HEK293T (cell line): ENCODE results near the gene CEP192.
"Not testable (repeated sequence)": the region's sequence is repeated elsewhere in the genome, so short reads cannot be mapped to it uniquely, and the experiment has no call there.

Experiments used
- CTCF ChIA-PET: fragments of 350-600 bp; formaldehyde crosslinking; extraction: SDS; loops from one replicate; lab custom pipeline; 2021; ENCODE audit warnings: antibody characterized with exemption, inconsistent platforms; lab: Yijun Ruan, JAX
- POLR2A ChIA-PET: fragments of 350-600 bp; formaldehyde crosslinking; extraction: SDS; loops from one replicate; lab custom pipeline; 2020; ENCODE audit warnings: antibody characterized with exemption, inconsistent platforms; lab: Yijun Ruan, JAX
- DNase-seq: peaks from one replicate; pipeline ENCODE4 v3.0.0; 2012; ENCODE audit warnings: mixed read lengths; ENCODE audit errors: extremely low spot score
- ARNT ChIP-seq: fragments of 450-650 bp; IDR thresholded peaks from 2 replicates; pipeline ENCODE4 v1.6.1; 2017; ENCODE audit warnings: mild to moderate bottlenecking
- BHLHE40 ChIP-seq: fragments of 450-650 bp; IDR thresholded peaks from 2 replicates; pipeline ENCODE4 v1.6.1; 2016; ENCODE audit warnings: mild to moderate bottlenecking, moderate library complexity, borderline replicate concordance
- CTBP1 ChIP-seq: fragments of 450-650 bp; IDR thresholded peaks from 2 replicates; pipeline ENCODE4 v1.6.1; 2016; ENCODE audit warnings: borderline replicate concordance
- ELF4 ChIP-seq: fragments of 450-650 bp; IDR thresholded peaks from 2 replicates; pipeline ENCODE4 v1.6.1; 2017; ENCODE audit warnings: antibody characterized with exemption
- FOXA1 ChIP-seq: fragments of 450-650 bp; IDR thresholded peaks from 2 replicates; pipeline ENCODE4 v1.6.1; 2016; ENCODE audit warnings: mild to moderate bottlenecking
- FOXK2 ChIP-seq: fragments of 450-650 bp; IDR thresholded peaks from 2 replicates; pipeline ENCODE4 v1.6.1; 2016; ENCODE audit warnings: mild to moderate bottlenecking
- FOXM1 ChIP-seq: fragments of 450-650 bp; IDR thresholded peaks from 2 replicates; pipeline ENCODE4 v1.6.1; 2017; ENCODE audit warnings: mild to moderate bottlenecking, borderline replicate concordance
- HDGF ChIP-seq: fragments of 450-650 bp; IDR thresholded peaks from 2 replicates; pipeline ENCODE4 v1.6.1; 2017; ENCODE audit warnings: antibody characterized with exemption, borderline replicate concordance
- L3MBTL2 ChIP-seq: fragments of 450-650 bp; conservative IDR thresholded peaks from 2 replicates; pipeline ENCODE4 v1.6.1; 2016; ENCODE audit warnings: mild to moderate bottlenecking
- LEF1 ChIP-seq: fragments of 450-650 bp; IDR thresholded peaks from 2 replicates; pipeline ENCODE4 v1.6.1; 2017; ENCODE audit warnings: mild to moderate bottlenecking, borderline replicate concordance
- NFRKB ChIP-seq: fragments of 450-650 bp; IDR thresholded peaks from 2 replicates; pipeline ENCODE4 v1.6.1; 2016; ENCODE audit warnings: mild to moderate bottlenecking, moderate library complexity
- PKNOX1 ChIP-seq: fragments of 450-650 bp; IDR thresholded peaks from 2 replicates; pipeline ENCODE4 v1.6.1; 2016
- SP1 ChIP-seq: fragments of 450-650 bp; IDR thresholded peaks from 2 replicates; pipeline ENCODE4 v1.6.1; 2017
- SUZ12 ChIP-seq: fragments of 450-650 bp; IDR thresholded peaks from 2 replicates; pipeline ENCODE4 v1.6.1; 2016; ENCODE audit warnings: mild to moderate bottlenecking
- TARDBP ChIP-seq: fragments of 450-650 bp; IDR thresholded peaks from 2 replicates; pipeline ENCODE4 v1.6.1; 2016
- ZNF384 ChIP-seq: fragments of 450-650 bp; IDR thresholded peaks from 2 replicates; pipeline ENCODE4 v1.6.1; 2016

CEP192 gene

DNA sequence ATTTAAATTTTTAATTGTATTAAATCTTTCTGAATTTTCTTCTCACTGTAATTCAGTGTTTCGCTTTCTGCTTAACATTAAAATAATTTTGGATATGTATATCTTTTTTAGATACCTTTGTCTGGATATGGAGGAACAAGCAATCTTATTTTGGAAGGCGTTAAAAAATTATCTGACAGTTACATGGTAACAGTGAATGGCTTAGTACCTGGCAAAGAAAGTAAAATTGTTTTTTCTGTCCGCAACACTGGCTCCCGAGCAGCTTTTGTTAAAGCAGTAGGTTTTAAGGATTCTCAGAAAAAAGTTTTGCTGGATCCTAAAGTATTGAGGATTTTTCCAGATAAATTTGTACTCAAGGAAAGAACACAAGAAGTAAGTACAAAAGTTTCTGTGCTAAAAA, 95.7 kb downstream of the CEP192 start:
- POLR2A ChIA-PET, result no interaction called here
- TF ChIP-seq ARNT, result no peak
- no peak for TF ChIP-seq TARDBP
- TF ChIP-seq NFRKB, result no peak
- TF ChIP-seq PKNOX1, result no peak
- TF ChIP-seq FOXK2, result no peak
- TF ChIP-seq FOXM1, result no peak
- no peak for TF ChIP-seq SUZ12
- TF ChIP-seq ELF4, result no peak
- no peak for TF ChIP-seq CTBP1
- TF ChIP-seq BHLHE40, result no peak
- TF ChIP-seq ZNF384, result no peak
- TF ChIP-seq SP1, result no peak
- no peak for DNase-seq
- CTCF ChIA-PET, result no interaction called here

GRCh38 chr18:13095466-13095865, 104.3 kb downstream of the CEP192 start:
- ChIA-PET POLR2A (no interaction called here), CTCF (interaction anchor here (0.8 kb wide), 1 partner anchor 54 kb away, joined by 6 read pairs; no protein-coding TSS in a partner anchor)
- no peak for DNase-seq
- TF ChIP-seq NFRKB (no peak), LEF1 (no peak), FOXA1 (no peak), PKNOX1 (no peak), ARNT (no peak), FOXK2 (no peak), HDGF (no peak), SUZ12 (no peak), SP1 (no peak), FOXM1 (no peak), ELF4 (no peak), ZNF384 (no peak), CTBP1 (no peak), BHLHE40 (no peak), TARDBP (no peak), L3MBTL2 (no peak)

- TF ChIP-seq ZNF384 (no peak), HDGF (no peak), SUZ12 (no peak), CTBP1 (no peak), SP1 (no peak), FOXA1 (no peak), LEF1 (no peak), BHLHE40 (no peak), ELF4 (no peak), L3MBTL2 (no peak), ARNT (no peak), TARDBP (no peak), NFRKB (no peak), PKNOX1 (no peak), FOXK2 (no peak), FOXM1 (no peak)
- ChIA-PET CTCF (no interaction called here), POLR2A (no interaction called here)
- no peak for DNase-seq
Measured at GRCh38 chr18:13096232-13096631, 105.1 kb downstream of the CEP192 start.

DNA sequence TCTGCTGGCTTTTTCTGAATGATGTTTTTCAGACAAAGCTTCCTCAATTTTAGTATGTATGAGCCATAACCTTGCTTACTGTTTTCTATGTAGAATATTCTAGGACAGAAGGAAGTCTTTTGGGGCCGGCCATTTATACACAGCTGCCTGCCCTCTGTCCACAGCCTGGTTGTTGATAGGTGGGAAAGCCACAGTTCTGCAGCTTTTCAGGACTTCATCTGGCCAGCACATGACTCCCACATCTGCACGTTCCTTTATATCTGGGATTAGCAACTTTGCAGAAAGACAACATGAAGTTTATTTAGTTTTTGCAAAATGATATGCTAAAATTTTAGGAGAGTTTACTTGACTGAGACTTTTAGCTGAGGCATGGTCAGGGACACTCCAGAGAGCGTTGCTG, 105.6 kb downstream of the CEP192 start:
- no peak for TF ChIP-seq HDGF
- no peak for TF ChIP-seq L3MBTL2
- no peak for TF ChIP-seq LEF1
- TF ChIP-seq ELF4, result no peak
- TF ChIP-seq BHLHE40, result no peak
- no peak for TF ChIP-seq FOXK2
- no peak for TF ChIP-seq NFRKB
- TF ChIP-seq ZNF384, result no peak
- no peak for TF ChIP-seq FOXM1
- no peak for TF ChIP-seq SUZ12
- TF ChIP-seq TARDBP, result no peak
- no peak for TF ChIP-seq ARNT
- TF ChIP-seq CTBP1, result no peak
- TF ChIP-seq PKNOX1, result no peak
- TF ChIP-seq SP1, result no peak
- no peak for TF ChIP-seq FOXA1

DNA sequence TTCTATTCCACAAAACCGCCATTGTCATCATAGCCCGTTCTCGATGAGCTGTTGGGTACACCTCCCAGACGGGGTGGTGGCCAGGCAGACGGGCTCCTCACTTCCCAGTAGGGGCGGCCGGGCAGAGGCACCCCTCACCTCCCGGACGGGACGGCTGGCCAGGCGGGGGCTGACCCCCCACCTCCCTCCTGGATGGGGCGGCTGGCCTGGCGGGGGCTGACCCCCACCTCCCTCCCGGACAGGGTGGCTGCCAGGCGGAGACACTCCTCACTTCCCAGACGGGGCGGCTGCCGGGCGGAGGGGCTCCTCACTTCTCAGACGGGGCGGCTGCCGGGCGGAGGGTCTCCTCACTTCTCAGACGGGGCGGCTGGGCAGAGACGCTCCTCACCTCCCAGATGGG, 106.9 kb downstream of the CEP192 start:
- POLR2A ChIA-PET, CTCF ChIA-PET, DNase-seq: not testable (repeated sequence)

More for the DNA sequence above, 105.6 kb downstream of the CEP192 start:
- CTCF ChIA-PET, result no interaction called here
- DNase-seq, result no peak
- POLR2A ChIA-PET, result no interaction called here

DNA sequence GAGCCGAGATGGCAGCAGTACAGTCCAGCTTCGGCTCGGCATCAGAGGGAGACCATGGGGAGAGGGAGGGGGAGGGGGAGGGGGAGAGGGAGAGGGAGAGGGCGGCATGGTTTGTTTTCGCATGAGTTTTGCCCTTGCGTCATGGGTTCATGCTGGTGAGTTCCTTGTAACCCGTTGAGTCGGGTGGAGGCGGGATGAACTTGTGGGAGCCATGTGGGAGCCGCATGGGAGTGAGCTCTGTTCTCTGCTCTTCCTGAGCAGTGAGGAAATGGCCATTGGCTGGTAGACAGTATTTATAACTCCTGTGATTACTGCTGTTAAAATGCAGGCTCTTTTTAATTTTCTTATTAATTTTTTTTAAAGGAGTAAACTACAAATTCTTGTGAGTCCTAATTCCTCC, 108.0 kb downstream of the CEP192 start:
- DNase-seq, result no peak
- ChIA-PET CTCF (no interaction called here), POLR2A (no interaction called here)
- TF ChIP-seq ZNF384 (no peak), ARNT (no peak), LEF1 (no peak)
